Thyroid gland (tissue), 4 donors: ENCODE data around the gene STUB1.

ENCODE experiments used
- POLR2A ChIP-seq, 2 donors: fragments of 450-650 bp; IDR thresholded peaks; one replicate each; pipeline ENCODE4 v1.6.1; 2017; ENCODE audit warnings: antibody characterized with exemption in 2 of 2, mild to moderate bottlenecking in 2 of 2, moderate library complexity in 1 of 2
- TF ChIP-seq, protein P1 (sequence below), 6 experiments: fragments of 200-600 bp in 3 of 6; fragments of 450-650 bp in 3 of 6; sonication (generic) in 3 of 6; IDR thresholded peaks; one replicate each; pipeline ENCODE4 v1.5.1; 2016 to 2019; ENCODE audit warnings: antibody characterized with exemption in 6 of 6, mild to moderate bottlenecking in 2 of 6, inconsistent platforms in 1 of 6, moderate library complexity in 1 of 6

DNA sequence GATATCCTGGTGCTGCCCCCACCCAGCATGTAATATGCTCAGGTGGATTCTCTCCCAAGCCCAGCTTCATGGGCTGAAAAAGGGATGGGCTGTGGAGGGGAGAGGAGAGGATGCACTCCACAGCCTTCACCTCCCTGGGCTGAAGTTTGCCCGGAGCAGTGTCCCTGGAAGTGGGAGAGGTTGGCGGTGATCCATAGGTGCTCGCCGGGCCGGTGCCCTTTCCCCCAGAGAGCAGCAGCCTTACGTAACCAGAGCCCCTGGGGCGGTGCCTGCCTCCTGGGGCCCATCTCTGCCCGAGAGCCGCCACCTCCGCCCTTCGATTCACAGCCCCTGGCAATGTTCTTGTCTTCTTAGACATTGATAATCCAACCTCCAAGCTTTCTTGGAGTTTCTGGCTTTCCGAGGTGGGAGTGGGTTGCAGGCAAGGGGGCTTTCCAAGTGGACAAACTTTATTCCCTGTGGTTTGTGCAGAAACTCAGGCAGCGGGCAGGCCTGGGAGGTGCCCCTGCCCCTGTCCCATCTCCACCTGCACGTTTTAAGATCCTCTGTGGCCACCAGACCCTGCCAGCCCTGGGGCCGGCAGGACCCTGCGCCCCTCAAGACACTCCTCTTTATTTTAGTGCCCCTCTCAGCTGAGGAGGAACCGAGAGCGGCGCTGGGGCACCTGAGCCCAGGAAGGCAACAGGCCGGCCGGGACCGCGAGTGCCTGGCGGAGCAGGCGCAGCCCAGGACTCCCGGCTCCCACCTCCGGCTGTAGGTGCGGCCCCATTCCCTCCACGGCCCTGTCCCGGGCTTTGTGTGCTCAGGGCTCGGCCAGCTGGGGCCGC lies 34.1 kb upstream of the STUB1 start:
- TF ChIP-seq, protein P1, sequence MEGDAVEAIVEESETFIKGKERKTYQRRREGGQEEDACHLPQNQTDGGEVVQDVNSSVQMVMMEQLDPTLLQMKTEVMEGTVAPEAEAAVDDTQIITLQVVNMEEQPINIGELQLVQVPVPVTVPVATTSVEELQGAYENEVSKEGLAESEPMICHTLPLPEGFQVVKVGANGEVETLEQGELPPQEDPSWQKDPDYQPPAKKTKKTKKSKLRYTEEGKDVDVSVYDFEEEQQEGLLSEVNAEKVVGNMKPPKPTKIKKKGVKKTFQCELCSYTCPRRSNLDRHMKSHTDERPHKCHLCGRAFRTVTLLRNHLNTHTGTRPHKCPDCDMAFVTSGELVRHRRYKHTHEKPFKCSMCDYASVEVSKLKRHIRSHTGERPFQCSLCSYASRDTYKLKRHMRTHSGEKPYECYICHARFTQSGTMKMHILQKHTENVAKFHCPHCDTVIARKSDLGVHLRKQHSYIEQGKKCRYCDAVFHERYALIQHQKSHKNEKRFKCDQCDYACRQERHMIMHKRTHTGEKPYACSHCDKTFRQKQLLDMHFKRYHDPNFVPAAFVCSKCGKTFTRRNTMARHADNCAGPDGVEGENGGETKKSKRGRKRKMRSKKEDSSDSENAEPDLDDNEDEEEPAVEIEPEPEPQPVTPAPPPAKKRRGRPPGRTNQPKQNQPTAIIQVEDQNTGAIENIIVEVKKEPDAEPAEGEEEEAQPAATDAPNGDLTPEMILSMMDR (IDR thresholded peaks at IDR 0.05) = no peak
- no peak for TF ChIP-seq POLR2A (IDR thresholded peaks at IDR 0.05)
